ENCODE data around the gene MATN4.

DNA sequence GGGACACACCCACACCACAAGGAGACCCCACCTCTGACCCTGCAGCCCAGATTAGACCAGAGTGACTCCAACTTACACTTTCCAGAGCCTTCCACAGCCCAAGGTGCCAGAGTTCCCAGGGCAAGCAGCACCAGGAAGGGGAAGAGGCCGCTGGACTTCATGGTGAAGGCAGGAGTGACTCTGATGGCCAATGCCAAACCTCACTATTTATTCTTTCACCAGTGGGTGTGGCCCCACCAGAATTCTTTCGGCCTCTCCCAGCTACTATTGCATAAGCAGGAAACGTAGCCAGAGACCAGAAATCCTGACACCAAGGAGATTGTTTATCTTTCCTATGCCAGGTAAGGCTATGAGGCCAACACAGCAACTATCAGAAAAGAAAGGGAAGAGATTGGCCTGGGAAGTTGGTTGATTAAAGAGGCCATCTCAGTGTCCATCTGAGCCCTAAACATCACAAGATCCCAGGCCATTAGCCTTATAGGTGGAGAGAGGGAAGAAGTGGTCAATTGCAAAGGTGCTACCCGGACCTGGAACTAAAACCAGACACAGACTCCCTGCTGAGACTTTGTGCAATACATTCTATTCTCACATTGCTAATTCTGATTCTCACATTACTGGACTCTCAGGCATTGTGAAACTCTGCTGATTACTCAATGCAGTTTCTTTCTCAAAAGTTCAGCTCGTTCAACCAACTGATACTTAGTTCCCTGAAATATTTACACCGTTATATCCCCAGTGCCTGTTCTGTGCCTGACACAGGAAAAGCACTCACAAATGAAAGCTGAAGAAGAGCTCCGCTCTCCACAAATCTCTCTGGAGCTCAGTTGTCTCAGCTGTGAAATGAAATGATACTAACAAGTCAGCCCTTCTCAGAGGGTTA is 53.5 kb downstream of the MATN4 start, which contains the start of gene SLPI:
- no peak for TF ChIP-seq EGR1 (IDR thresholded peaks at IDR 0.05; ENCODE audit: low read depth)
- TF ChIP-seq, protein P1, sequence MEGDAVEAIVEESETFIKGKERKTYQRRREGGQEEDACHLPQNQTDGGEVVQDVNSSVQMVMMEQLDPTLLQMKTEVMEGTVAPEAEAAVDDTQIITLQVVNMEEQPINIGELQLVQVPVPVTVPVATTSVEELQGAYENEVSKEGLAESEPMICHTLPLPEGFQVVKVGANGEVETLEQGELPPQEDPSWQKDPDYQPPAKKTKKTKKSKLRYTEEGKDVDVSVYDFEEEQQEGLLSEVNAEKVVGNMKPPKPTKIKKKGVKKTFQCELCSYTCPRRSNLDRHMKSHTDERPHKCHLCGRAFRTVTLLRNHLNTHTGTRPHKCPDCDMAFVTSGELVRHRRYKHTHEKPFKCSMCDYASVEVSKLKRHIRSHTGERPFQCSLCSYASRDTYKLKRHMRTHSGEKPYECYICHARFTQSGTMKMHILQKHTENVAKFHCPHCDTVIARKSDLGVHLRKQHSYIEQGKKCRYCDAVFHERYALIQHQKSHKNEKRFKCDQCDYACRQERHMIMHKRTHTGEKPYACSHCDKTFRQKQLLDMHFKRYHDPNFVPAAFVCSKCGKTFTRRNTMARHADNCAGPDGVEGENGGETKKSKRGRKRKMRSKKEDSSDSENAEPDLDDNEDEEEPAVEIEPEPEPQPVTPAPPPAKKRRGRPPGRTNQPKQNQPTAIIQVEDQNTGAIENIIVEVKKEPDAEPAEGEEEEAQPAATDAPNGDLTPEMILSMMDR (IDR thresholded peaks at IDR 0.05 in 2 of 3, conservative IDR thresholded peaks at IDR 0.05 in 1 of 3; ENCODE audit: borderline replicate concordance in 1 of 3, insufficient read depth in 1 of 3, low read depth in 2 of 3, low read length in 2 of 3): no peak
